PC-9 (cell line): ENCODE measurements around the gene AOPEP. TPM values are rescaled to one million over a fixed set of nuclear protein-coding genes. Genes with fewer than 3 reads are reported as not detected.

ENCODE experiments used
- BruUV-seq: library from RNA; stranded (reverse); fragments of 400-500 nt; replicated peaks from 2 replicates; lab custom pipeline; 2021; lab: Mats Ljungman, UMichigan
- CTCF ChIA-PET: fragments of 300-600 bp; sonication (Branson Sonifier 250); formaldehyde crosslinking; loops from one replicate; lab custom pipeline; 2022; ENCODE audit warnings: antibody characterized with exemption; lab: Charles Lee
- POLR2A ChIA-PET: fragments of 300-600 bp; sonication (Branson Sonifier 250); formaldehyde crosslinking; loops from one replicate; lab custom pipeline; 2022; ENCODE audit warnings: antibody characterized with exemption; ENCODE audit not compliant: unreplicated experiment; lab: Charles Lee
- DNase-seq, 2 experiments: peaks; one replicate each; pipeline versions ENCODE4 v3.0.0 to v3.0.0-alpha.2; 2015 to 2022; ENCODE audit warnings: mixed read lengths in 1 of 2
- H2AFZ ChIP-seq: fragments of 200-600 bp; sonication (generic); 2 replicates; pipeline ENCODE4 v1.8.1; 2017; ENCODE audit warnings: antibody characterized with exemption
- H3F3A ChIP-seq: fragments of 200-600 bp; sonication (generic); 2 replicates; pipeline ENCODE4 v1.8.1; 2017; ENCODE audit warnings: antibody characterized with exemption, mild to moderate bottlenecking, low read depth; ENCODE audit not compliant: insufficient read depth
- H3K27ac ChIP-seq: fragments of 200-600 bp; sonication (generic); 2 replicates; pipeline ENCODE4 v1.6.1; 2016; ENCODE audit warnings: mixed run types
- H3K27me3 ChIP-seq: fragments of 200-600 bp; sonication (generic); 2 replicates; pipeline ENCODE4 v1.6.1; 2016; ENCODE audit warnings: low read depth, mixed run types; ENCODE audit not compliant: insufficient read depth
- H3K36me3 ChIP-seq: fragments of 200-600 bp; sonication (generic); 2 replicates; pipeline ENCODE4 v1.6.1; 2016; ENCODE audit warnings: low read depth, mixed run types
- H3K4me1 ChIP-seq: fragments of 200-600 bp; sonication (generic); replicated peaks from 2 replicates; pipeline ENCODE4 v1.6.1; 2016; ENCODE audit warnings: mixed run types; ENCODE audit not compliant: insufficient read depth
- H3K4me2 ChIP-seq: fragments of 200-600 bp; sonication (generic); 2 replicates; pipeline ENCODE4 v1.6.1; 2017; ENCODE audit warnings: mixed run types
- H3K4me3 ChIP-seq: fragments of 200-600 bp; sonication (generic); 2 replicates; pipeline ENCODE4 v1.6.1; 2016; ENCODE audit warnings: mixed run types
- H3K79me2 ChIP-seq: fragments of 200-600 bp; sonication (generic); 2 replicates; pipeline ENCODE4 v1.6.1; 2017; ENCODE audit warnings: low read depth, mixed run types
- H3K9me2 ChIP-seq: fragments of 200-600 bp; sonication (generic); 2 replicates; pipeline ENCODE4 v1.8.1; 2017; ENCODE audit warnings: mild to moderate bottlenecking; ENCODE audit not compliant: insufficient read depth
- H3K9me3 ChIP-seq: fragments of 200-600 bp; sonication (generic); 2 replicates; pipeline ENCODE4 v1.8.1; 2016; ENCODE audit warnings: low read depth; ENCODE audit not compliant: insufficient read depth
- H4K20me1 ChIP-seq: fragments of 200-600 bp; sonication (generic); 2 replicates; pipeline ENCODE4 v1.8.1; 2017; ENCODE audit not compliant: insufficient read depth
- CTCF ChIP-seq: fragments of 200-600 bp; sonication (generic); conservative IDR thresholded peaks from 2 replicates; pipeline ENCODE4 v1.6.1; 2017; ENCODE audit warnings: mixed run types, antibody characterized with exemption, mild to moderate bottlenecking, moderate library complexity
- EZH2 ChIP-seq: fragments of 200-600 bp; sonication (generic); IDR thresholded peaks from 2 replicates; pipeline ENCODE4 v1.8.0; 2017; ENCODE audit warnings: antibody characterized with exemption, low read depth
- intact Hi-C: fragments of 100-400 bp; cut with micrococcal nuclease; formaldehyde crosslinking; loops from one replicate; pipeline ENCODE4 v1.10.0; 2022; ENCODE audit not compliant: unreplicated experiment
- total RNA-seq: library from RNA; stranded (reverse); gene quantifications from 2 replicates; pipeline ENCODE4 v1.2.3, GENCODE V29; 2021

AOPEP gene
- total RNA-seq, 1 experiment from 2014 or later = 90.0 TPM

GRCh38 chr9:95015569-95015968 lies 289.1 kb downstream of the AOPEP start:
- no peaks in the 10 kb centered on the region for H3K9me3 ChIP-seq
- H3K4me3 ChIP-seq = no peak overlapping the region
- no peak overlapping the region for H3K4me2 ChIP-seq
- intact Hi-C loops = loop anchor here (5.0 kb wide), 1 partner anchor 77 kb away; no protein-coding TSS in a partner anchor
- H3K36me3 ChIP-seq = peaks cover 80% of the 10 kb centered on the region
- DNase-seq = no peak
- no peak overlapping the region for H3K27ac ChIP-seq
- CTCF ChIA-PET = no interaction called here
- H3K4me1 ChIP-seq = peaks cover 18% of the 10 kb centered on the region; the same call in 1 of the 2 replicates
- peaks cover 97% of the 10 kb centered on the region for H3K79me2 ChIP-seq
- TF ChIP-seq CTCF (no peak), EZH2 (no peak)
- peaks cover 3% of the 10 kb centered on the region; the same call in 1 of the 2 replicates for H4K20me1 ChIP-seq
- H3K9me2 ChIP-seq = no peaks in the 10 kb centered on the region
- peaks cover 50% of the 10 kb centered on the region for H3F3A ChIP-seq
- POLR2A ChIA-PET = no interaction called here
- no TSS peak for BruUV-seq
- H2AFZ ChIP-seq = no peak overlapping the region
- H3K27me3 ChIP-seq = no peaks in the 10 kb centered on the region

- H3K9me3 ChIP-seq = no peaks in the 10 kb centered on the region
- H3K36me3 ChIP-seq = peaks cover 81% of the 10 kb centered on the region
- TF ChIP-seq EZH2 (no peak), CTCF (no peak)
- no TSS peak for BruUV-seq
- no peak overlapping the region for H2AFZ ChIP-seq
- H3K27me3 ChIP-seq = no peaks in the 10 kb centered on the region
- peak overlapping the region; percentile 38; the same call in 1 of the 2 replicates for H3K27ac ChIP-seq
- H3F3A ChIP-seq = peaks cover 39% of the 10 kb centered on the region
- no peak for DNase-seq
- no peak overlapping the region for H3K4me2 ChIP-seq
- H3K9me2 ChIP-seq = no peaks in the 10 kb centered on the region
- CTCF ChIA-PET = no interaction called here
- POLR2A ChIA-PET = interaction anchor here (0.6 to 0.9 kb wide), 3 partner anchors 95 to 318 kb away, joined by 3 to 8 read pairs (median 7); no protein-coding TSS in a partner anchor
- H3K4me3 ChIP-seq = no peak overlapping the region
- intact Hi-C loops = loop anchor here (5.0 kb wide), 1 partner anchor 75 kb away; no protein-coding TSS in a partner anchor
- peaks cover 12% of the 10 kb centered on the region; the same call in 1 of the 2 replicates for H3K4me1 ChIP-seq
- peaks cover 97% of the 10 kb centered on the region for H3K79me2 ChIP-seq
- peaks cover 7% of the 10 kb centered on the region; the same call in 1 of the 2 replicates for H4K20me1 ChIP-seq
Measured at GRCh38 chr9:95017062-95017461, 290.6 kb downstream of the AOPEP start.

- Histone ChIP-seq H3K27me3 (no peaks in the 10 kb centered on the region), H3K4me1 (peaks cover 12% of the 10 kb centered on the region; the same call in 1 of the 2 replicates), H2AFZ (no peak overlapping the region), H3K4me3 (no peak overlapping the region), H3F3A (peaks cover 39% of the 10 kb centered on the region), H3K4me2 (no peak overlapping the region), H3K79me2 (peaks cover 97% of the 10 kb centered on the region), H3K9me3 (no peaks in the 10 kb centered on the region), H3K36me3 (peaks cover 80% of the 10 kb centered on the region), H3K27ac (peak overlapping the region; percentile 38), H4K20me1 (peaks cover 11% of the 10 kb centered on the region; the same call in 1 of the 2 replicates), H3K9me2 (no peaks in the 10 kb centered on the region)
- no peak for DNase-seq
- intact Hi-C loops = loop anchor here (1.0 to 5.0 kb wide), 3 partner anchors 67 to 234 kb away; no protein-coding TSS in a partner anchor
- BruUV-seq = no TSS peak
- TF ChIP-seq CTCF (no peak), EZH2 (no peak)
- ChIA-PET POLR2A (interaction anchor here (0.6 to 0.7 kb wide), 2 partner anchors 10 to 466 kb away, joined by 4 to 14 read pairs; no protein-coding TSS in a partner anchor), CTCF (interaction anchor here (0.5 kb wide), 1 partner anchor 1120 kb away, joined by 3 read pairs; no protein-coding TSS in a partner anchor)
Measured at GRCh38 chr9:95017661-95018060, 291.2 kb downstream of the AOPEP start.
